ENCODE measurements around the gene ABCG2. TPM values are rescaled to one million over a fixed set of nuclear protein-coding genes. Genes with fewer than 3 reads are reported as not detected.

The ABCG2 gene
- total RNA-seq, 2 donors from 2014 or later = 0.31 to 4.0 TPM

DNA sequence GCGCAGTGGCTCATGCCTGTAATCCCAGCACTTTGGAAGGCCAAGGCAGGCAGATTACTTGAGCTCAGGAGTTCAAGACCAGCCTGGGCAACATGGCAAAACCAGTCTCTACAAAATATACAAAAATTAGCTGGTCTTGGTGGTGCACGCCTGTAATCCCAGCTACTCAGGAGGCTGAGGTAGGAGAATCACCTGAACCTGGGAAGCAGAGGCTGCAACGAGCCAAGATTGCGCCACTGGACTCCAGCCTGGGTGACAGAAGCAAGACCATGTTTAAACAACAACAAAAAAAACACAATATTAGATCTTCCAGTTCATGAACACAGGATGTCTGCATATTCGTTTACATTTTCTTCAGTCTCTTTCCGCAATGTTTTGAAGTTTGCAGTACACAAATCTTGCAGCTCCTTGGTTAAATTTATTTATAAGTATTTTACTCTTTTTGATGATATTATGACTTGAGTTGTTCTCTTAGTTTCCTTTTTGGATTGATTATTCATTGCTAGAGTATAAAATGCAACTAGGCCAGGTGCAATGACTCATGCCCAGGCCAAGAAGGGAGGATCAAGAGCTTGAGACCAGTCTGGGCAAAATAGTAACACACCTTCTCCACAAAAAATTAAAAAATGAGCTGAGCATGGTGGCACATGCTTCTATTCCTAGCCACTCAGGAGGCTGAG, 30.4 kb upstream of the ABCG2 start:
- Histone ChIP-seq H3K36me3 (ENCODE audit: control insufficient read depth, insufficient read depth, low read length) (no peaks in the 10 kb centered on the region), H3K9ac (ENCODE audit: extremely low read depth, low read length, poor library complexity, severe bottlenecking) (no peak overlapping the region), H3K4me3 (ENCODE audit: low read length) (no peak overlapping the region), H3K27ac (ENCODE audit: low read depth, low read length) (no peak overlapping the region), H3K9me3 (ENCODE audit: control insufficient read depth, low read length) (peaks cover 6% of the 10 kb centered on the region), H3K4me1 (ENCODE audit: control insufficient read depth, insufficient read depth, low read length) (peaks cover 4% of the 10 kb centered on the region), H3K27me3 (ENCODE audit: control insufficient read depth, insufficient read depth, low read length, poor library complexity, severe bottlenecking) (peaks cover 42% of the 10 kb centered on the region)
- no peak overlapping the region for H3K27ac Mint-ChIP-seq
- 96 to 97% methylated on average over 4 to 6 of the region's 6 CpGs for WGBS, 2 experiments (ENCODE audit: insufficient coverage in 1 of 2, insufficient read length in 1 of 2)
- TF ChIP-seq, protein P1, sequence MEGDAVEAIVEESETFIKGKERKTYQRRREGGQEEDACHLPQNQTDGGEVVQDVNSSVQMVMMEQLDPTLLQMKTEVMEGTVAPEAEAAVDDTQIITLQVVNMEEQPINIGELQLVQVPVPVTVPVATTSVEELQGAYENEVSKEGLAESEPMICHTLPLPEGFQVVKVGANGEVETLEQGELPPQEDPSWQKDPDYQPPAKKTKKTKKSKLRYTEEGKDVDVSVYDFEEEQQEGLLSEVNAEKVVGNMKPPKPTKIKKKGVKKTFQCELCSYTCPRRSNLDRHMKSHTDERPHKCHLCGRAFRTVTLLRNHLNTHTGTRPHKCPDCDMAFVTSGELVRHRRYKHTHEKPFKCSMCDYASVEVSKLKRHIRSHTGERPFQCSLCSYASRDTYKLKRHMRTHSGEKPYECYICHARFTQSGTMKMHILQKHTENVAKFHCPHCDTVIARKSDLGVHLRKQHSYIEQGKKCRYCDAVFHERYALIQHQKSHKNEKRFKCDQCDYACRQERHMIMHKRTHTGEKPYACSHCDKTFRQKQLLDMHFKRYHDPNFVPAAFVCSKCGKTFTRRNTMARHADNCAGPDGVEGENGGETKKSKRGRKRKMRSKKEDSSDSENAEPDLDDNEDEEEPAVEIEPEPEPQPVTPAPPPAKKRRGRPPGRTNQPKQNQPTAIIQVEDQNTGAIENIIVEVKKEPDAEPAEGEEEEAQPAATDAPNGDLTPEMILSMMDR (conservative IDR thresholded peaks at IDR 0.05) = no peak
- no peak overlapping the region for H3K4me3 Mint-ChIP-seq
- peaks cover 29% of the 10 kb centered on the region for H3K27me3 Mint-ChIP-seq (ENCODE audit: insufficient read depth)
- peaks cover 7% of the 10 kb centered on the region for H3K4me1 Mint-ChIP-seq
- H3K36me3 Mint-ChIP-seq (ENCODE audit: low read depth) = no peaks in the 10 kb centered on the region
- DNase-seq = no peak
- H3K9me3 Mint-ChIP-seq = no peaks in the 10 kb centered on the region

DNA sequence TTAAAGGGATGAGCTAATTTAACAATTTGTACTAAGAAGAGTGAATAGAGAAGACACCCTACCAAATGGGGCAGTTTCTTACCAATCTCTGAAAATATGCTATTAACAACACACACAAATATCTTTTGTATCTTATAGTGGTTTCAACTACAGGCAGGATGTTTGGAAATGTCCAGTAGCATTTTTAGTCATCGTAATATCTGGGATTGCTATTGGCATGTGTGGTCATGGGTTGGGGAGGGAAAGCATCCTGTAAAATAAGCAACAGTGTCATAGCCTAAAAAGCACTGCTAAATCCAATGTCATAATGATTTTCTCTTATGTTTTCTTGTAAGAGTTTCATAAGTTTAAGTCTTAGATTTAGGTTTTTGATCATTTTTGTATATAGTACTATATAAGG, 29.3 kb upstream of the ABCG2 start:
- H3K4me1 Mint-ChIP-seq = peaks cover 7% of the 10 kb centered on the region
- peaks cover 6% of the 10 kb centered on the region for H3K9me3 ChIP-seq (ENCODE audit: control insufficient read depth, low read length)
- H3K27ac Mint-ChIP-seq = no peak overlapping the region
- H3K9ac ChIP-seq (ENCODE audit: extremely low read depth, low read length, poor library complexity, severe bottlenecking) = no peak overlapping the region
- WGBS, 2 experiments (ENCODE audit: insufficient coverage in 1 of 2, insufficient read length in 1 of 2) = 95% methylated on average over 1 of the region's 1 CpG; no CpG with 5 or more reads in 1 of the 2 experiments
- TF ChIP-seq, protein P1 (conservative IDR thresholded peaks at IDR 0.05) = no peak
- no peak overlapping the region for H3K4me3 ChIP-seq (ENCODE audit: low read length)
- H3K27me3 ChIP-seq (ENCODE audit: control insufficient read depth, insufficient read depth, low read length, poor library complexity, severe bottlenecking) = peaks cover 42% of the 10 kb centered on the region
- H3K27me3 Mint-ChIP-seq (ENCODE audit: insufficient read depth) = peaks cover 29% of the 10 kb centered on the region
- no peaks in the 10 kb centered on the region for H3K36me3 ChIP-seq (ENCODE audit: control insufficient read depth, insufficient read depth, low read length)
- DNase-seq = no peak
- H3K9me3 Mint-ChIP-seq = no peaks in the 10 kb centered on the region
- H3K27ac ChIP-seq (ENCODE audit: low read depth, low read length) = no peak overlapping the region
- H3K4me1 ChIP-seq (ENCODE audit: control insufficient read depth, insufficient read depth, low read length) = peaks cover 4% of the 10 kb centered on the region
- H3K4me3 Mint-ChIP-seq = no peak overlapping the region
- no peaks in the 10 kb centered on the region for H3K36me3 Mint-ChIP-seq (ENCODE audit: low read depth)

DNA sequence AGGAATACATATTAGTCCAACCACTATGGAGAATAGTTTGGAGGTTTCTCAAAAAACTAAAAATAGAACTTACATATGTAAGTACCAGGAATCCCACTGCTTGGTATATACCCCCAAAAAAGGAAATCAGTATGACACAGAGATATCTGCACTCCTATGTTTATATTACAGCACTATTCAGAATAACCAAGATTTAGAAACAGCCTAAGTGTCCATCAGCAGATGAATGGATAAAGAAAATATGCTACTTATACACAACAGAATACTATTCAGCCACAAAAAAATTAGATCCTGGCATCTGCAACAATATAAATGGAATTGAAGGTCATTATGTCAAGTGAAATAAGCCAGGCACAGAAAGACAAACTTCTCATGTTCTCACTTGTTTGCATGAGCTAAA, 27.5 kb upstream of the ABCG2 start:
- TF ChIP-seq, protein P1 (conservative IDR thresholded peaks at IDR 0.05) = no peak
- Histone ChIP-seq H3K27ac (ENCODE audit: low read depth, low read length) (no peak overlapping the region), H3K27me3 (ENCODE audit: control insufficient read depth, insufficient read depth, low read length, poor library complexity, severe bottlenecking) (peaks cover 26% of the 10 kb centered on the region), H3K4me1 (ENCODE audit: control insufficient read depth, insufficient read depth, low read length) (peaks cover 4% of the 10 kb centered on the region), H3K9ac (ENCODE audit: extremely low read depth, low read length, poor library complexity, severe bottlenecking) (no peak overlapping the region), H3K4me3 (ENCODE audit: low read length) (no peak overlapping the region), H3K36me3 (ENCODE audit: control insufficient read depth, insufficient read depth, low read length) (no peaks in the 10 kb centered on the region), H3K9me3 (ENCODE audit: control insufficient read depth, low read length) (peaks cover 13% of the 10 kb centered on the region)
- Mint-ChIP-seq H3K9me3 (peaks cover 5% of the 10 kb centered on the region), H3K4me3 (no peak overlapping the region), H3K27ac (no peak overlapping the region), H3K36me3 (ENCODE audit: low read depth) (no peaks in the 10 kb centered on the region), H3K27me3 (ENCODE audit: insufficient read depth) (peaks cover 17% of the 10 kb centered on the region), H3K4me1 (peaks cover 7% of the 10 kb centered on the region)
- no peak for DNase-seq
